ENCODE results near the gene OR2F1.
"Not testable (repeated sequence)": the region's sequence is repeated elsewhere in the genome, so short reads cannot be mapped to it uniquely, and the experiment has no call there.

DNA sequence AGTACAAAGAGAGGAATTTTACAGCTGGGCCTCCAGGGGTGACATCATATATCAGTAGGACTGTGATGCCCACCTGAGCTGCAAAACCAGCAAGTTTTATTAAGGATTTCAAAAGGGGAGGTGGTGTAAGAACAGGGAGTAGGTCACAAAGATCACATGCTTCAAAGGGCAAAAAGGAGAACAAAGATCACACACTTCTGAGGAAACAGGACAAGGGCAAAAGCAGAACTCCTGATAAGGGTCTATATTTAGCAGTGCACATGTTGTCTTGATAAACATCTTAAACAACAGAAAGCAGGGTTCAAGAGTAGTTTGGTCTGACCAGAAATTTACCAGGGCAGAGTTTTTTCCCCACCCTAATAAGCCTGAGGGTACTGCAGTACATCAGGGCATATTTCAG lies 55.4 kb downstream of the OR2F1 start:
- TF ChIP-seq, protein P1, sequence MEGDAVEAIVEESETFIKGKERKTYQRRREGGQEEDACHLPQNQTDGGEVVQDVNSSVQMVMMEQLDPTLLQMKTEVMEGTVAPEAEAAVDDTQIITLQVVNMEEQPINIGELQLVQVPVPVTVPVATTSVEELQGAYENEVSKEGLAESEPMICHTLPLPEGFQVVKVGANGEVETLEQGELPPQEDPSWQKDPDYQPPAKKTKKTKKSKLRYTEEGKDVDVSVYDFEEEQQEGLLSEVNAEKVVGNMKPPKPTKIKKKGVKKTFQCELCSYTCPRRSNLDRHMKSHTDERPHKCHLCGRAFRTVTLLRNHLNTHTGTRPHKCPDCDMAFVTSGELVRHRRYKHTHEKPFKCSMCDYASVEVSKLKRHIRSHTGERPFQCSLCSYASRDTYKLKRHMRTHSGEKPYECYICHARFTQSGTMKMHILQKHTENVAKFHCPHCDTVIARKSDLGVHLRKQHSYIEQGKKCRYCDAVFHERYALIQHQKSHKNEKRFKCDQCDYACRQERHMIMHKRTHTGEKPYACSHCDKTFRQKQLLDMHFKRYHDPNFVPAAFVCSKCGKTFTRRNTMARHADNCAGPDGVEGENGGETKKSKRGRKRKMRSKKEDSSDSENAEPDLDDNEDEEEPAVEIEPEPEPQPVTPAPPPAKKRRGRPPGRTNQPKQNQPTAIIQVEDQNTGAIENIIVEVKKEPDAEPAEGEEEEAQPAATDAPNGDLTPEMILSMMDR (IDR thresholded peaks at IDR 0.05; ENCODE audit: low read depth, low read length, missing input control) = not testable (repeated sequence)
- TF ChIP-seq EGR1 (IDR thresholded peaks at IDR 0.05; ENCODE audit: low read depth in 2 of 2); TAF1 (conservative IDR thresholded peaks at IDR 0.05); FOXA1 (IDR thresholded peaks at IDR 0.05): not testable (repeated sequence)
